GM19463 (cell line): ENCODE data around the gene CHD6.

Source experiments
- ATAC-seq: cut with Tn5 transposase; IDR thresholded peaks from one replicate; pipeline ENCODE4 v1.9.1; 2021; ENCODE audit warnings: mild to moderate bottlenecking, moderate library complexity; ENCODE audit not compliant: unreplicated experiment

The CHD6 gene

DNA sequence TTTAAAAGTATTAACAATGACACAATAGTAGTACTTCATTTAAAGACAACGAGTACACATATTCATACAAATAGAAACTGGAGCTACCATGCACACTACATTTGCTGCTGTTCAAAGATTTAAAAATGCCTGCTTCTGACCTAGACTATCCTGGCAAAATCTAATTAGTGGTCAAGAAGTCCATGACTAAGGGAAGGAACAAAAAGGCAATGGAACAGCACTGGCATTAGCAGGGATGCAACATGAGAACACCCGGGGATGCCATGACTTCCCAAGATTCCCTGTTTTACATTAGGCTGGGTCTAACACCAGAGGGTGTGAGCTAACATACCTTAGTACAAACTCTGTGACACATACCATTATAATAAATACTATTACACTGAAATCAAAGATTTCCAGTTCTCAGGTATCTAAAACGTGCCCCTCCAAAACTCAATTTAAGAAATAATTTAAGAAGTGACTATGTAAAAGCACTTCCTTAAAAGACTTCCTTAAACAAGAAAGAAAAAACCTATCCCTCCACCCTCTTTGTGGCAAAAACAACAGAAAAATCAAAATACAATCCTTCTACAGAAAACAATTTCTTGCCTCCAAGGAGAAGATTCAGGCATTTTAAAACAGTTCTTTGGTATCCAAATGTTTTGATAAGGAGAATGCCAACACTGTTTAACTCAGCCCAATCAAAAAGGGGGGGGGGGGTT lies 25.5 kb downstream of the CHD6 start:
- no peak for ATAC-seq

DNA sequence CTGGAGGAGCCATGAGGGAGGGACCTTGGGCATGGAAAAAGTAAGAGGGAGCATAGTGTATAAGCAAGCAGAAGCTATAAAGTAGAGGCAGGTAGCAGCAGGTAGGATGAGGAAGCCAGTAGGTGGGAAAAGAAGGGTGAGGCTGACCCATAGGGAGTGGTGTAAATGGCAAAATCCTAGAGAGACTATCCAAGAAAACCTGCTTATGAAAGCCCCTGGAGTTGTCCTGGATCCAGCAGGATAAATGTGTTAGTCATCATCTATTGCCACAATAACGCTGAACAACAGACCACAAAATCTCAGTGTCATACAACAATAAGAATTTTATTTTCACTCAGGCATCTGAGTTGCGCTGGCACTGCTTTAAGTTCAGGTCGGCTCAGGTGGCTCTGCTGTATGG lies 30.2 kb downstream of the CHD6 start:
- no peak for ATAC-seq

- ATAC-seq: no peak
Observed at GRCh38 chr20:41587523-41587922, 30.7 kb downstream of the CHD6 start.

DNA sequence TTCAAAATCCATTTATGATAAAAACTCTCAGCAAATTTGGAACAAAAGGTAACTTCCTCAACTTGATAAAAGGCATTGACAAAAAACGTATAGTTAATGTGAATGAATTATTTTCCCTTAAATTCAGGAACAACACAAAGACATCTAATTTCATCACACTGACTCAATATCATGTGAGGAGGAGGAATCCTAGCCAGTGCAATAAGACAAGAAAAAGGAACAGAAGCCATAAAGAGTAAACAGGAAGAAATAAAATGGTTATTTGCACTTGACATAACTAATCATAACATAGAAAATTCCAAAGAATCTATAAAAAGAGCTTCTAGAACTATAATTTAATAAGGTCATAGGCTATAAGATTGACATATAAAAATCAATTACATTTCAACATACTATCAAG lies 31.4 kb downstream of the CHD6 start:
- ATAC-seq: no peak

DNA sequence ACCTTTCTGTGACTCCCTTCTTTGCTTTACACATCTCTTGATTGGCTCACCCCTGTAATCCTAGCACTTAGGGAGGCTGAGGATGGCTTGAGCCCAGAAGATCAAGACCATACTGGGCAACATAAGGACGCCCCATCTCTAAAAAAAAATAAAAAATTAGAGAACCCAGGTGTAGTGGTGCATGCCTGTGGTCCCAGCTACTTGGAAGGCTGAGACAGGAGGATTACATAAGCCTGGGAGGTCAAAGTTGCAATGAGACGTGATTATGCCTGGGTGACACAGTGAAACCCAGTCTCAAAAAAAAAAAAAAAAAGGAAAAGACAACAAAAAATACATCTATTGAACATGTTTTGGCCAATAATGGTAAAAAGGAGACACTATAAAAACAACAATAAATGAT lies 37.8 kb downstream of the CHD6 start:
- no peak for ATAC-seq

DNA sequence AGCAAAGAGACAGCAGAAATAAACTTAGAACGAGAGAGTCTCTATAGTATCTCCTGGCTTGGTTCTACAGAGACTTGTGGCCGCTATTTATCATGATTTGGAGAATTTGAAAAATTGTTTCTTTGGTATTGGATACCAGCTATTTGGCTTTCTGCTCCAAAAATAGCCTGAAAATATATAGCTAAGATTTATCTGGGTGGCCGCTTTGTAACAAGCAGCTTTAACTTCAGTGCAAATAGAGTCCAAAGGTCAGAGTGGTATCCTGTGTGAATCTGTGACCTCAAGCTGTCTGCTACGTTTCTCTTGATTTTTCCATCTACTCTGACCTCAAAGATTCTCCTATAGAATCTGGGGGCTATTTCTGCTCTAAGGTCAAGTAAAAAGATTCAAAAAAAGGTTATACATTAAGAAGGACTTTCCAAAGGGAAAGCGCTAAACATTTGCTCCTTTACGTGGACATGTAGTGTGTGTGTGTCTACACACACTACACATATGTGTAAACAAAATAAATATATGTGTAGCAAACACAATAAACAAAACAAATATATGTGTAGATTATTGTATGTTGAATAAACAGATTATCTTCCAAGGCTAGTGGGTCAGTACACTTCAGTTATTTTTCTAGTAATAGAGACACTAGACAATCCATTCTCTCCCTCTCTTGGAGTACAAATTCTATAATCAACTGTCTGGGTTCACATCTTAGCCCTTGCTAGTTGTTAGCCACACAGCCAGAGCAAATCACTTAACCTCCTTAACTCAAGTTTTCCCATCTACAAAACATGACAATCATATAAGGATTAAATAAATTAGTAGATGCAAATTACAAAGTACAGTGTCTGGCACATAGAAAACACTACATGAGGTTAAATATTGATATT lies 40.8 kb downstream of the CHD6 start:
- ATAC-seq: no peak

DNA sequence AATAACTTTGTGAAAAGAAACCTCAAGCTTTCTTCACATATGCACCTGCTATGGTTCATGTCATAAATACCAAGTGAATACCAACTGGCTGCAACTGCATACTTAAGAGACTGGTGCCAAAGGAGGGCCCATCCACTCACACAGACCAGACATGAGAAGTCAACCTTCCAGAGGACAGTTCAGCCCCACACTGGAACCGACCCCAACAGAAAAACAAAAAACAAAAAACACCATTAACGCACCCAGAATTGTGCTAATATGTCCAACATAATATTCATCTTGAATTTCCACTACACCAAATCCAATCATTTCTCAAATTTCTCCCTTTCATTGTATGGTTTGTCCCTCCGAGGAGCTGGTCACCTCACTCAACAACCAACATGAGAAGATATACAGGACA lies 42.8 kb downstream of the CHD6 start:
- no peak for ATAC-seq

GRCh38 chr20:41574802-41575389 lies 43.3 kb downstream of the CHD6 start:
- ATAC-seq: no peak

DNA sequence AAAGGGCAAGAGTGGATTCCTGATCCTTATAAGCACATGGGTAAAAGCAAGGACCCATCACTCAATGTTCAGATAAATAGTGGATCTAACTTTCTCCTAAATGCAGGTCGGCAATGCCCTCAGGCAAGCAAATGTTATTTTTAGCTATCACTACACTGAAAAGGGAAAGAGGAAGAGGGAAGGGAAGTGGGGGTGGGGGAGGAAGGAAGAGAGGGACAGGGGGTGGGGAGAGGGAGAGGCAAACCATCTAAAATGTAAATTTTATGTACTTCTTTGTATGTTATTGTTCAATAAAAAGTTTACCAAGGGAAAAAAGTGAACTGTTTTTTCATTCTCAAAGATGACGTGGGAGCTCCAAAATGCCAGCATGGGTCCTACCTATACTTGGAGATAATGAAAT lies 44.2 kb downstream of the CHD6 start:
- no peak for ATAC-seq

GRCh38 chr20:41572010-41572572 lies 46.1 kb downstream of the CHD6 start:
- ATAC-seq: no peak

- no peak for ATAC-seq
Observed at GRCh38 chr20:41571006-41571405, 47.2 kb downstream of the CHD6 start.

GRCh38 chr20:41570557-41570956 lies 47.6 kb downstream of the CHD6 start:
- no peak for ATAC-seq

DNA sequence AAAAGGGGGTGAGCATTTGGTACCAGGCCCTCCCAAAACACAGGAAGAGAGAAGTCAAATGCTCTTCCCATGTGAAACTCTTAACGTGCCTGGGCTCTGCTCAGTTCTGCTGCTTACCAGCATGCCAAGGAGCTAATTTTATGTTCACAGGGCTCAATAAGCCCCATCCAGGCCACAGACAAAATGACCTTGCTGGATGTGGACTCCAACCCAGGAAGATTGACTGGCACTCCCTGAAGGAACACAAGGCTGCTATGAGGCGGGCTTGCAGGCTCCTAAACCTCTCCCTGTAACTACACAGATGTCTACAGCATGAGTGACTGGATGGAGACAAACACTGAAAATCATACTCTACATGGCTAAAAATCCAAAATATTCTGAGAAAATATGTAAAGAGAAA lies 50.6 kb downstream of the CHD6 start:
- ATAC-seq: no peak

GRCh38 chr20:41566896-41567527 lies 51.2 kb downstream of the CHD6 start:
- ATAC-seq: no peak

- ATAC-seq: no peak
Observed at GRCh38 chr20:41563087-41563486, 55.1 kb downstream of the CHD6 start.

DNA sequence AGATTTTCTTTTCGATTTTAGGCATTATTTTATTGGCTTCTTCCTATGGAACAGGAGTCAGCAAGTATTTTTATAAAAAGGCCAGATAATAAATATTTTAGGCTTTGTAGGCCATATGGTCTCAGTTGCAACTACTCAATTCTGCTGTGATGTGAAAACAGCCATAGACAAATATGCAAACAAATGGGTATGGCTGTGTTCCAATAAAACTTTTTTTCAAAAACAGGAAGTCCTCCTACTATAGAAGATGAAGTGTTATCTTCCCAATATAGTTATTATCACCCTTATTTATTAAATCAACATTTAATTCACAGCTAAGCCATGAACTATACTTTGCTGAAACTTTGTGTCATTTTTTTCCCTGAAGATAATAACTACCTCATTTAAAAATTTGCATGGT lies 57.2 kb downstream of the CHD6 start:
- no peak for ATAC-seq

GRCh38 chr20:41559658-41560057 lies 58.5 kb downstream of the CHD6 start:
- ATAC-seq: no peak

- no peak for ATAC-seq
Observed at GRCh38 chr20:41553142-41553879, 64.9 kb downstream of the CHD6 start.

GRCh38 chr20:41552295-41553068 lies 65.7 kb downstream of the CHD6 start:
- ATAC-seq: no peak
